Activated CD4-positive, alpha-beta memory T cell treated with anti-CD3 and anti-CD28 coated beads for 36 hours (primary cell): ENCODE results near the gene CIDEC. TPM values are rescaled to one million over a fixed set of nuclear protein-coding genes. Genes with fewer than 3 reads are reported as not detected.

ENCODE experiments used
- CTCF ChIA-PET: fragments of 350-600 bp; sonication (Branson Sonifier 250); formaldehyde crosslinking; loops from one replicate; lab custom pipeline; 2021; ENCODE audit warnings: antibody characterized with exemption, inconsistent platforms; lab: Charles Lee
- POLR2A ChIA-PET: fragments of 350-600 bp; sonication (Branson Sonifier 250); formaldehyde crosslinking; loops from one replicate; lab custom pipeline; 2021; ENCODE audit warnings: antibody characterized with exemption; lab: Charles Lee
- DNase-seq: peaks from one replicate; pipeline ENCODE4 v3.0.0-alpha.2; 2020
- H3K27ac Mint-ChIP-seq: one replicate; pipeline ENCODE4 v1.8.0; 2021; ENCODE audit warnings: mixed read lengths
- H3K27me3 Mint-ChIP-seq: one replicate; pipeline ENCODE4 v1.8.0; 2021; ENCODE audit warnings: mixed read lengths
- H3K36me3 Mint-ChIP-seq: one replicate; pipeline ENCODE4 v1.8.0; 2021; ENCODE audit warnings: mixed read lengths
- H3K4me1 Mint-ChIP-seq: one replicate; pipeline ENCODE4 v1.8.0; 2021; ENCODE audit warnings: low read depth, mixed read lengths
- H3K4me3 Mint-ChIP-seq: one replicate; pipeline ENCODE4 v1.8.0; 2021; ENCODE audit warnings: mild to moderate bottlenecking, mixed read lengths
- H3K9me3 Mint-ChIP-seq: one replicate; pipeline ENCODE4 v1.8.0; 2021; ENCODE audit warnings: mixed read lengths
- intact Hi-C: fragments of 100-400 bp; cut with micrococcal nuclease; formaldehyde crosslinking; loops from one replicate; pipeline ENCODE4 v1.15.1; 2023
- total RNA-seq, 2 experiments: library from RNA; stranded (reverse); gene quantifications; one replicate each; pipeline ENCODE4 v1.2.3, GENCODE V29; 2021

The CIDEC gene
- total RNA-seq, 2 experiments from 2014 or later: not detected

DNA sequence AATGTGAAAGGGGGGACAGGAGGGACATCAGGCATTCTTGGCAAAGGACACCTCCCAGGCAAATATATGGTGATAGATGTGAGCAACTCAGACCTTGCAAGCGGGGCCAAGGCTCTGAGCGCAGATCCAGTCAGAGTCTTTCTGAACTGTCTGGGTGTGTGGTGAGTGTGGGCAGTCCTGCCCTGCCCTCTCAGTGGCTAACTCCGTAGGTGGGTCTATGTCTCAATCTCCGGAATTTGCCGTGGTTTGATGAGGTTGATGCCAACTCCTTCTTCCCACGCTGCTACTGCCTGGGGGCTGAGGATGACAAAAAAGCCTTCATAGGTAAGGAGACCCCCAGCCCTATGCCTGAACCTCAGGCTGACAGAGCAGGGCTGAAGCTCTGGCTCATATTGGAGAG, 62.6 kb downstream of the CIDEC start:
- DNase-seq: no peak
- intact Hi-C loops: no loop called here
- no peaks in the 10 kb centered on the region for H3K27me3 Mint-ChIP-seq

More for the DNA sequence above, 62.6 kb downstream of the CIDEC start:
- Mint-ChIP-seq H3K27ac (no peak overlapping the region), H3K4me1 (no peaks in the 10 kb centered on the region), H3K4me3 (no peak overlapping the region), H3K36me3 (peaks cover 7% of the 10 kb centered on the region), H3K9me3 (no peaks in the 10 kb centered on the region)
- ChIA-PET CTCF (interaction anchor here (1.0 to 1.2 kb wide), 2 partner anchors 9 to 10 kb away, joined by 3 read pairs; no protein-coding TSS in a partner anchor), POLR2A (no interaction called here)

Other genes with a start within 250 kb of the CIDEC start
- 10 to 100 TPM; 39.0 to 40.5 TPM for gene MTMR14, start 230.7 kb downstream of the CIDEC start, total RNA-seq
- not detected for gene CPNE9, start 176.4 kb downstream of the CIDEC start, total RNA-seq
- gene BRPF1, start 148.5 kb downstream of the CIDEC start, total RNA-seq: 10 to 100 TPM; 25.0 to 27.3 TPM
- gene OGG1, start 130.3 kb downstream of the CIDEC start, total RNA-seq: 10 to 100 TPM; 35.7 to 36.5 TPM
- 10 to 100 TPM; 48.2 to 51.9 TPM for gene CAMK1, start 110.3 kb downstream of the CIDEC start, total RNA-seq
- gene TADA3, start 87.8 kb downstream of the CIDEC start, total RNA-seq: 10 to 100 TPM; 86.9 to 92.1 TPM
- 100 to 1,000 TPM; 237 to 240 TPM for gene ARPC4, start 87.2 kb downstream of the CIDEC start, total RNA-seq
- 10 to 100 TPM; 49.6 to 49.7 TPM for gene TTLL3, start 70.0 kb downstream of the CIDEC start, total RNA-seq
- gene RPUSD3, start 36.2 kb downstream of the CIDEC start, total RNA-seq: 10 to 100 TPM; 79.0 to 80.8 TPM
- 10 to 100 TPM; 25.0 to 27.8 TPM for gene JAGN1, start 10.4 kb upstream of the CIDEC start, total RNA-seq
- 1 to 10 TPM; 1.8 to 1.9 TPM for gene IL17RE, start 22.6 kb upstream of the CIDEC start, total RNA-seq
- gene IL17RC, start 36.8 kb upstream of the CIDEC start, total RNA-seq: under 1 TPM; 0.40 to 0.46 TPM
- gene CRELD1, start 53.6 kb upstream of the CIDEC start, total RNA-seq: 10 to 100 TPM; 14.1 to 16.1 TPM
- 1 to 10 TPM; 7.8 to 8.2 TPM for gene PRRT3, start 72.2 kb upstream of the CIDEC start, total RNA-seq
- 10 to 100 TPM; 35.8 to 39.8 TPM for gene EMC3, start 106.6 kb upstream of the CIDEC start, total RNA-seq
- 10 to 100 TPM; 83.9 to 89.4 TPM for gene FANCD2, start 146.2 kb upstream of the CIDEC start, total RNA-seq
- not detected for gene FANCD2OS, start 228.0 kb upstream of the CIDEC start, total RNA-seq
- gene BRK1, start 235.4 kb upstream of the CIDEC start, total RNA-seq: 10 to 100 TPM; 70.3 to 76.1 TPM